ENCODE results near the gene GAPT.
A peak's percentile ranks its signal among the peaks of the same experiment; 100 is the strongest.

The GAPT gene

DNA sequence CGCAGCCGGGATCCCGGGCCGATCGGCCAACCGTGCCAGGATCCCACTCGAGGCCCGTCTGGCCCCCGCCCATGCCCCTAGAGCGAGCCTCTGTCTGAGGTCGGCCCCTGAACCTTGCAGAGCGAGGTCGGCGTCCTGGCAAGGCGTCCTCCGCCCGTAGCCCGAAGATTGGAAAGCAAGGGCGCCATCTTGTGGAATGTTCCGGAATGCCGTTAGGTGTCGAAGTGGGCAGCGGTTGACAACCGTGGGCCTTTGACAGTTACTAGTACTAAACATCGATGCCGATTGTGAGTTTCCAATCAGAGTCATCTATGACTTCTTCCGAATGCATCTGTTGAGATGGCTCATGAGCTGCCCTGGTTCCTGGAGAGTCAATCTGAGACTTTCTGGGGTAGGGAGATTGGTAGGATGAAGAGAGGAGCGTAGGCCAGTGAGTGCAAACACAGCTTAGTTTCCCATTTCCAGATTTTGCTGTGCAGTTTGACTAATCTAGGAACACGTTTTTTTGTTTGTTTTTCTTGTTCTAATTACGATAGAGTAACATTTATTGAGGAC, 30.4 kb upstream of the GAPT start:
- DNase-seq (ENCODE audit: extremely low read depth in 1 of 2, low read depth in 1 of 2): peak; percentile 65 to 82

GRCh38 chr5:58462154-58462553, 29.1 kb upstream of the GAPT start:
- DNase-seq (ENCODE audit: extremely low read depth in 1 of 2, low read depth in 1 of 2): no peak

DNA sequence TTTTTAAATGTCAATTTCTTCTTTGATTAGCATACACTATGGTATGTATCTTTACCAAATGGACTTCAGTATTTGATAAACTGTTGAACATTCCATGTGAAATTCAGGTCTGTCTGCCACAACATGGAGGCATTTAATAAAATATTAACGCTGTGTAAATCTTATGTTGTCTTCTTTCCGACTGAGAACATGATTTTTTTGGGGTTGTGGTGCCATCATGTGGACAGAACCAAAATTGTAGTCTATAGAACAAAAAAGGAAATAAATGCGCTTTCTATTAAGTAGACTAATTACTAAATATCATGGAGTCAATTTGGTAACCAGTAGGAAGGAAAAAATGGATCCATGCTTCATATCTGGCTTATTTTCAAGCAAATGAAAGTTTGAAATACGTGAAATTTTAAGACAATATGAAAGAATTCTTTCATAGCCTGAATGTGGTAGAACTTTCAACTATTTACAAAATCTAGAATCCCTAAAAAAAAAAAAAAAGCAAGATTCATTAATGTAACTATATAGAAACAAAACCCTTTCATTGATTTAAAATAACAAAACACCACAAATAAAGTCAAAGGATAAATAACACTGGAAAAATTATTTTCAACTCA, 28.5 kb upstream of the GAPT start:
- no peak for DNase-seq (ENCODE audit: extremely low read depth in 1 of 2, low read depth in 1 of 2)

GRCh38 chr5:58466939-58467338, 24.3 kb upstream of the GAPT start:
- no peak for DNase-seq (ENCODE audit: extremely low read depth in 1 of 2, low read depth in 1 of 2)

DNA sequence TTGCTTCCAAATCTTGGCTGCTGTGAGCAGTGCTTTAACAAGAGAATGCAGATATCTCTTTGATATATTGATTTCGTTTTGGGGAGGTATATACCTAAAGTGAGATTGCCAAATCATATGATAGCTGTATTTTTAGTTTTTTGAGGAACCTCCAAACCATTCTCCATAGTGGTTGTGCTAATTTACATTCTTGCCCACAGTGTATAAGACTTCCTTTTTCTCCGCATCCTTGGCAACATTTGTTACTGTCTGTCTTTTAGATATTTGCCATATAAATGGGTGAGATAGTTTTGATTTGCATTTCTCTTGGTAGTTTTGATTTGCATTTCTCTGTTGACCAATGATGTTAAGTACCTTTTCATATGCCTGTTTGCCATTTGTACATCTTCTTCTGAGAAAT, 21.3 kb upstream of the GAPT start:
- no peak for DNase-seq (ENCODE audit: extremely low read depth in 1 of 2, low read depth in 1 of 2)

- DNase-seq (ENCODE audit: extremely low read depth in 1 of 2, low read depth in 1 of 2): no peak
Measured at GRCh38 chr5:58475404-58475803, 15.8 kb upstream of the GAPT start.

DNA sequence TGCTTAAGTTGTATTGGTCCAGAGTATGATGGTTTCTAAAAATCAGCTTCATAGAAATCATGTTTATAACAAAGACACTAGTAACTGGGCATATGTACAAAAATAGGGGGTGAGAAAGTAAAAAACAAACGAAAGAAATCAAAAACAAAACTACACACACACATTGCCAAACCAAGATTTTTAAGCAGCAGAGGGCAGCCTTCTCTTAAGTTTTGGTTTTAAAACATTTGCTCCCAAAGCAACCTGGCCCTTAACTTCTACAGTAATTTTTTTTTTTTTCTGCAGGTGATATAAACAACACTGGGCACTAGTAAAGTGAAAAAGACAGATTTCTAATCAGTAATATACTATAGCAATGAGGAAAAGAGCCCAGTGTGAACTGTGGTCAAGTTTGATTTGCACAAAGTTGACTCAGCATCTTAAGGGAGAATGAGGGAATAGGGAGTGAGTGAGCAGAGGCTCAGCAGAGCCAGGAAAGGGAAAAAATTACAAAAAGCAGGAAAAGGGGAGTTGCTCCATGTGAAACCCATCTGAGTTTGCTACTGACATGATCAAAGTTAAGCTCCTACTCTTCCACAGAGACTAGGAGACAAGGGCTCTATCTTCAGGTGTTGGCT, 13.4 kb upstream of the GAPT start:
- DNase-seq (ENCODE audit: extremely low read depth in 1 of 2, low read depth in 1 of 2): no peak

DNA sequence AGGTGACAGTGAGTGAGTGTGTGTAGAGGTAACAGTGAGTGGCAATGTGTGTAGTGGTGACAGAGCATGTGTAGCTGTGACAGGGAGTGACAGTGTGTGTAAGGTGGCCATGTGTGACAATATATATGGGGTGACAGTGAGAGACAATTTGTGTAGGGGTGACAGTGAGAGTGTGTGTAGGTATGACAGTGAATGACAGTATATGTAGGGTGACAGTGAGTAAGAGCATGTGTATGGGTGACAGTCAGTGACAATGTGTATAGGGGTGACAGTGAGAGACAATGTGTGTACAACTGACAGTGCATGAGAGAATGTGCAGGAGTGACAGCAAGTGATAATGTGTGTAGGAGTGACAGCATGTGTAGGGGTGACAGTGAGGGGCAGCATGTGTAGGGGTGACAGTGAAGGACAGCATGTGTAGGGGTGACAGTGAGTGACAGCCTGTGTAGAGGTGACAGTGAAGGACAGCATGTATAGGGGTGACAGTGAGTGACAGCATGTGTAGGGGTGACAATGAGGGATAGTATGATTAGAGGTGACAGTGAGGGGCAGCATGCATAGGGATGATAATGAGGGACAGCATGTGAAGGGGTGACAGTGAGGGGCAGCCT, 10.1 kb upstream of the GAPT start:
- no peak for DNase-seq (ENCODE audit: extremely low read depth in 1 of 2, low read depth in 1 of 2)

DNA sequence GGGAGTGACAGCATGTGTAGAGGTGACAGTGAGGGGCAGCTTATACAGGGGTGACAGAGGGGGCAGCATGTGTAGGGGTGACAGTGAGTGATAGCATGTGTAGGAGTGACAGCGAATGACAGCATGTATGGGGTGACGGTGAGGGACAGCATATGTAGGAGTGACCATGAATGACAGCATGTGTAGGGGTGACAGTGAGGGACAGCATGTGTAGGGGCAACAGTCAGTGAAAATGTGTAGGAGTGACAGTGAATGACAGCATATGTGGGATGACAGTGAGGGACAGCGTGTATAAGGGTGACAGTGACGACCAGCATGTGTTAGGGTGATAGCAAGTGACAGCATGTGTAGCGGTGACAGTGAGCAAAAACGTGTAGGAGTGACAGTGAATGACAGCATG, 9.4 kb upstream of the GAPT start:
- no peak for DNase-seq (ENCODE audit: extremely low read depth in 1 of 2, low read depth in 1 of 2)

- DNase-seq (ENCODE audit: extremely low read depth in 1 of 2, low read depth in 1 of 2): no peak
Measured at GRCh38 chr5:58482536-58482935, 8.7 kb upstream of the GAPT start.

- DNase-seq (ENCODE audit: extremely low read depth in 1 of 2, low read depth in 1 of 2): no peak
Measured at GRCh38 chr5:58484505-58484904, 6.7 kb upstream of the GAPT start.

- no peak for DNase-seq (ENCODE audit: extremely low read depth in 1 of 2, low read depth in 1 of 2)
Measured at GRCh38 chr5:58486290-58486689, 4.9 kb upstream of the GAPT start.

DNA sequence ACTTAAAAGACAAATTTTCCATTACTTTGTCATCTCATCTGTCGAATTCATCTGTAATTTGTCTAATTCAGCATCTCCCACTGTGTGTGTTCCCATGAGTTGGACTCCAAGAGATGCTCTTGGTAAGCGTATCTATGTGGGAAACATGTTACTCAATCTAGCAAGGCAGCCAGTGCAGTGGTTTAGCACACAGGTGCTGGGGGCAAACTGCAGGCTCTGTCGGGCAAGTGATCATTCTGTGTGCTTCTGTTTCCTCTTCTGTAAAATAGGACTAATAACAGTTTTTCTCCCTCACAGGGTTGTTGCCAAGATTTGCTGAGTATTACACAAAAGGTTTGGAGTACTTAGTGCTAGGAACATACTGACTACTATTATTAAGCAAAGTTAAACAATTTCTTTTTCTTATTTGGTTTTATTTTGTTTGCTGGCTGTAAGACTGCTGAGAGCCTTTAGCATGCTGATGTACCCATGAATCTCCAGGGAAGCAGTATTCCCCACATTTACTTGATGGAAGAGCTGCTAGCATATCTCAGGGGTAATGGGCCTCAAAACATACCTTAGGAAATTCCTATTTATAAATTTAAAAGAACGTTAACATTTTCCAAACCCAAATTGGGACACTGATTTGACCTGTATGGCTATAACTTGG, 709 bp upstream of the GAPT start:
- no peak for DNase-seq (ENCODE audit: extremely low read depth in 1 of 2, low read depth in 1 of 2)

- no peak for DNase-seq (ENCODE audit: extremely low read depth in 1 of 2, low read depth in 1 of 2)
Measured at GRCh38 chr5:58493141-58493540, 1.9 kb downstream of the GAPT start.

GRCh38 chr5:58496488-58496887, 5.3 kb downstream of the GAPT start:
- DNase-seq (ENCODE audit: extremely low read depth in 1 of 2, low read depth in 1 of 2): no peak

GRCh38 chr5:58497386-58497785, 6.2 kb downstream of the GAPT start:
- no peak for DNase-seq (ENCODE audit: extremely low read depth in 1 of 2, low read depth in 1 of 2)

- no peak for DNase-seq (ENCODE audit: extremely low read depth in 1 of 2, low read depth in 1 of 2)
Measured at GRCh38 chr5:58497921-58498320, 6.7 kb downstream of the GAPT start.

DNA sequence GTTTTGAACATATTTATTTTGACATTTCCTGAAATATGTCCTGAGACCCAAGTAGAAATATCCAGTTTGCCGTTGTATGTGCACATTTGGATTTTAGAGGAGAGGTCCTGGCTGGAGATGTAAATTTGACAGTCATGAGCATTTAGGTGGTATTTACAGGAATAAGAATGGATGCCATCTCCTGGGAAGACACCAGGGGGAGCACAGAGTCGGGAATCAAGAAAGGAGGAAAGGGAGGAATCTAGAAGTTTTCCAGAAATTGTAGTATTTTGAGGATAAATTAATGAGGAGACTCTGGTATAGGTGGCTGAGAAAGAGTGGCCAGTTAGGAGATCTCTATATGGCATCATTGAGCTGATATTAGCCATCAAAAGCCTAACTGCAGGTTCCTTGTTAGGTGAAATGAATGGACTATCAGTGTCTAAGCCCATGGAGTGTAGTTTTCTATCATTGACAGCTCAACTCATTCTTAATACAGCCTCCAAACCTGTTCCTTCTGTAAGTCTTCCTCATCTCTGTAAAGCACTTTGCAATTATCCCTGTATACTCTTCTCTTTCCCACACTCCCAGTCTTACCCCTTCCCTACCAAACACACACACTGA, 7.2 kb downstream of the GAPT start:
- DNase-seq (ENCODE audit: extremely low read depth in 1 of 2, low read depth in 1 of 2): no peak

GRCh38 chr5:58499231-58499630, 8.0 kb downstream of the GAPT start:
- DNase-seq (ENCODE audit: extremely low read depth in 1 of 2, low read depth in 1 of 2): no peak

DNA sequence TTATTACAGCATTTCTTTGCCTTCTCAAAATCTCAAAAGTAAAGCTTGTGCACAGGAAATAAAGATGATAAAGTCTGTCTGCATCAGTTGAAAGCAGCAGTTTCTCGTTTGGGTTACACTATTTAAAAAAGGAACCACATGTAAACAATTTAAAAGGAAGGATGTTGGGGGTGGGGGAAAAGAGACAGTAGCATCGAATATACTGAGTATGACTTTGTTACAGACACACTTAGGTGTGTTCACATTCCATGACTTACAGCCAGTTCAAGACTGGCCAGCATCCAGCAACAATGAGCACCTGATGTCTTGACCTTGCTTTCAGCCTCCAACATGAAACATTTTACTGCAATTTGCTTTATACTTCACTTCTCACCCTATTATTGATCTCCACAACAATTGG, 8.7 kb downstream of the GAPT start:
- no peak for DNase-seq (ENCODE audit: extremely low read depth in 1 of 2, low read depth in 1 of 2)

DNA sequence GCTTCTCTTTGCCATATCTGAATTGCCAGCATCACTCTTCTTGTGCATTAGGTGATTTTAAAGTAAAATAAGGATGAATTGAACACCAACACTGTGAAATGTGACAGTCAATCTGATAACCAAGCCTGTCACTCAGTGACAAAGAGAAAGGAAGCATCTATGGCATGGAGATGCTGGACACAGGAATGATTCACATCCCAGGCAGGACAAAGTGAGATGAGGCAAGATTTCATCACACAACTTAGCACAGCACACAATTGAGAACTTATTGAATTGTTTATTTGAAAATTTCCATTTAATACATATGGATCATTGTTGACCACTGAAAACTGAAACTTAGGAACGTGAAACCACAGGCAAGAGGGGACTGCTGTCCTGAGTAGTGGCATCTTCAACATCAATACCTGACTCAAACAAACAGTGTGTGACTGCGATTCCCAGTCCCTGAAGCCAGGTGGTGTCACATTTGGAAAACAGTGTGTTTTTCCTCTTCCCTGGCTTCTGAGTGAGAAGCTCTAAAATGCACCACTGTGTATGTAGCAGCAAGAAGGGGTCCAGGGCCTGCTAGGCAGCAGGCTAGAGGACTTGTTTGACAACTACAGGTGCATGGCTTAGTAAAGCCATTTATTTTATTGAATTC, 10.7 kb downstream of the GAPT start:
- no peak for DNase-seq (ENCODE audit: extremely low read depth in 1 of 2, low read depth in 1 of 2)

Data from stimulated activated CD8-positive, alpha-beta memory T cell treated with anti-CD3 and anti-CD28 coated beads, Interleukin-7, amount 100 ng/mL, for 48 hours (primary cell).